SK-N-MC (cell line): ENCODE results near the gene SYCE3.

ENCODE experiments used
- DNase-seq: peaks from one replicate; pipeline ENCODE4 v3.0.0-alpha.2; 2011; ENCODE audit warnings: low read depth, low spot score
- H3K27ac ChIP-seq: fragments of 200-600 bp; sonication (generic); 2 replicates; pipeline ENCODE4 v1.5.1; 2016; ENCODE audit warnings: mixed run types
- H3K36me3 ChIP-seq: fragments of 200-600 bp; sonication (generic); 2 replicates; pipeline ENCODE4 v1.6.1; 2017; ENCODE audit warnings: antibody characterized with exemption, low read length, mixed read lengths; ENCODE audit not compliant: insufficient read depth
- H3K4me3 ChIP-seq: fragments of 200-600 bp; sonication (generic); 2 replicates; pipeline ENCODE4 v1.5.1; 2016
- H3K9ac ChIP-seq: fragments of 200-600 bp; sonication (generic); 2 replicates; pipeline ENCODE4 v1.8.0; 2017; ENCODE audit warnings: mixed run types, mixed read lengths; ENCODE audit not compliant: insufficient read length
- H3K9me3 ChIP-seq: fragments of 200-600 bp; sonication (generic); 2 replicates; pipeline ENCODE4 v1.6.1; 2017; ENCODE audit warnings: low read depth, mild to moderate bottlenecking, antibody characterized with exemption, low read length, moderate library complexity, mixed read lengths
- EZH2 ChIP-seq: fragments of 200-600 bp; sonication (generic); IDR thresholded peaks from one replicate; pipeline ENCODE4 v1.6.1; 2017; ENCODE audit warnings: antibody characterized with exemption
- FOXP2 ChIP-seq: optimal IDR thresholded peaks from 2 replicates; pipeline ENCODE3; 2011; ENCODE audit warnings: mild to moderate bottlenecking, moderate library complexity; ENCODE audit not compliant: insufficient read depth; ENCODE audit errors: extremely low read length, control extremely low read depth
- POLR2AphosphoS5 ChIP-seq: IDR thresholded peaks from 2 replicates; pipeline ENCODE4 v1.6.1; 2012; ENCODE audit warnings: mild to moderate bottlenecking, low read depth, low read length, borderline replicate concordance

The SYCE3 gene

GRCh38 chr22:50507421-50507990 is 55.2 kb downstream of the SYCE3 start, which contains the start of gene LMF2:
LMF2 (minus strand) TSS chr22:50507702; CDS start chr22:50507675, 27 bp downstream.
- Histone ChIP-seq H3K27ac (peak within 1 kb of the TSS; percentile 90), H3K9ac (peak within 1 kb of the TSS; percentile 94), H3K9me3 (no peaks in the 10 kb centered on the region), H3K36me3 (peaks cover 16% of the 10 kb centered on the region; the same call in 1 of the 2 replicates), H3K4me3 (peak within 1 kb of the TSS; percentile 98)
- DNase-seq = no peak
- TF ChIP-seq POLR2AphosphoS5 (peak; percentile 59; the same call in 1 of the 2 replicates), EZH2 (no peak), FOXP2 (no peak)

DNA sequence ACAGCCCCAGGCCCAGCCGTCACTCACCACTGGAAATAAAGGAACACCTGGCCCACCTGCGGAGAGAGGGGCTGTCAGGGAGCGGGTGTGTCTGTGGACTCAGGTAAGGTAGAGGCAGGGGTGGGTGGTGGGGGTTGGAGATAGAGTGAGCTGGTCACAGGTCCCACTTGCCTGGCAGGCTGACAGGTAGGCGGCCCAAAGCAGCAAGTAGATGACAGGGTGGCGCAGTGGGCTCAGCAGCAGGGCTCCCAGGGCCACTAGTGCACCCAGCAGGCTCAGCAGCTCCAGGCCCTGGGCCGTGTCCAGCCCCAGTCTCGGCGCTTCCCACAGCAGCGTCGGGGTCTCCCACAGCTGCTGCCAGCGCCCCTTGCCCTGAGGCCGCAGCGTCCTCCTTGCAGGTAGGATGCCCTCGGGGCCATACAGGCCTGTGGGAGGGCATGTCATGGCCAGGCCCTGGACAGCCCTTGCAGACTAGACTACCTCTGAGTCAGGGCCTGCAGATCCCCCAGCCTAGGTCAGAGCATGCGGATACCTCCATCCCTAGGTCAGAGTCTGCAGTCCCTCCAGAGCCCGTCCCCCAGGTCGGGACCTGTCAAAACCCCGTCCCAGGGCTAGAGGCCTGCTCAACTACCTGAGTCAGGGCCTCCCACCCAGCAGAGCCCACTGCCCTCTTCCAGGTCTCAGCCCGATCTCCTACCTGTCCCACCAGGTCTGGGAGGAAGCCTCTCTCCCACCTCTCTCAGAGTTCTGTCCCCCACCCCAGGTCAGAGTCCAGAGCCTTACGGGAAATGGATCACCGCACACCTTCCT is 55.9 kb downstream of the SYCE3 start:
- H3K27ac ChIP-seq = peak overlapping the region; percentile 54; the same call in 1 of the 2 replicates
- no peaks in the 10 kb centered on the region for H3K9me3 ChIP-seq
- DNase-seq = no peak
- TF ChIP-seq POLR2AphosphoS5 = no peak
- TF ChIP-seq EZH2 = no peak
- H3K4me3 ChIP-seq = peak overlapping the region; percentile 98
- peak overlapping the region; percentile 94 for H3K9ac ChIP-seq
- H3K36me3 ChIP-seq = peaks cover 10% of the 10 kb centered on the region; the same call in 1 of the 2 replicates

DNA sequence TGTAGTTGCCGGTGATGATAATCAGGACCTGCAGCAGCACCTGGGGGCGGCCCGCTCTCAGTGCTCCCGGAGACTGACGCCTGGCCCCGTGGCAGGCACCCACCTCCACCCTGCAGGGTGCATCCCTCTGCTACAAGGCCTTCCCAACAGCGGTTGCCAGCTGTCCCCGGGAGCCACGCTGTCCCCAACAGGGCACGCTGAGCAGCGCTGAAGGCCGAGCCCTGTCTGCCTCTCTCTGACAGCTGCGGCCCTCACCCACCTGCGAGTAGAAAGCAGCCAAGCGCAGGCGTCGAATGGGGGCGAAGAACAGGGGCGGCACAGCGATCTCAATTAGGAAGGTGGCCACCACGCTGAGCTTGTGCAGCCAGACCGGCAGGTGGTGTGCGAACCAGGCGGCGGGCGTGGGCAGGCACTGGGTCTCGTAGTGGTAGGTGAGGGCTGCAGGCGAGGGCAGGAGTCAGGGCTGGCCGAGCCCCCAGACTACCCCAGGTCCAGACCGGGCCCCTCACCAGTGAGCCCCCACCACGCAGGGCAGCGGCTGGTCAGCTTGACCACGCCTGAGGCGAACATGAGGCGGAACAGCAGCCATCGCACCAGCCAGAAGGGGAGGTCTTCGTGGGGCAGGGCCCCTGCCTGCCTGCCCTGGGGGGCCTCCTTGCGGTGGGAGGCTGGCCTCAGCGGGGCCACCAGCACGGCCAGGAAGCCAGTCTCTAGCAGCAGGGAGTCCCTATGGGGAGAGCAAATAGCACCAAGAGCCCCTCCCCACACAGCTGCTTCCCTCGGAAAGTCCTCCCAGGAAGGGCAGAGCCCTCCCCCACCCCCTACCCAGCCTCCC is 56.7 kb downstream of the SYCE3 start:
- H3K9me3 ChIP-seq = no peaks in the 10 kb centered on the region
- peak overlapping the region; percentile 94 for H3K9ac ChIP-seq
- peaks cover 10% of the 10 kb centered on the region; the same call in 1 of the 2 replicates for H3K36me3 ChIP-seq
- peak overlapping the region; percentile 98 for H3K4me3 ChIP-seq
- TF ChIP-seq FOXP2 (no peak), EZH2 (no peak), POLR2AphosphoS5 (no peak)
- H3K27ac ChIP-seq = no peak overlapping the region
- DNase-seq = no peak

DNA sequence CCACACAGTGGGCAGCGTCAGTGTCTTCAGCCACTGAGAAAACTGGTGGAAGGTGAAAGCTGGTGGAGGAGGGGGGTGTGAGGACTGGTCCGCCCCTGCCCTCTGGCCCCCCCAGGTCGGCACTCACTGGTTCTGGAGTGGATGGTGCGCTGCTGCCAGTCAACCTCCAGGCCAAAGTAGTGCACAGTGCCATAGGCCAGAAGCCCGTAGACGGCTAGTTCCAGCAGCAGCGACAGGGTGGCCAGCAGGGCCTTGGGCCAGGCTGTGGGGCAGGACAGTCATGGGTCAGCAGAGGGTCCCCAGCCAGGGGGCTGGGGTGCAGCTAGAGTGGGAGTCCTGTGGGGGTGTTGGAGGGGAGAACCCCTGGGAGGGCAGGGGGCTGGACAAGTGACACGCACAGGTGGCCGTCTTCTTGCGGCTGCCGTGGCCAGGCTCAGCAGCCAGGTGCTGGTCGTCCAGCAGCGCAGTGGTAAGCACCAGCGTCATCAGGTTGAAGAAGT is 57.4 kb downstream of the SYCE3 start:
- H3K9me3 ChIP-seq = no peaks in the 10 kb centered on the region
- DNase-seq = no peak
- no peak overlapping the region for H3K27ac ChIP-seq
- no peak overlapping the region for H3K4me3 ChIP-seq
- H3K9ac ChIP-seq = no peak overlapping the region
- H3K36me3 ChIP-seq = peaks cover 10% of the 10 kb centered on the region; the same call in 1 of the 2 replicates
- TF ChIP-seq FOXP2 (no peak), EZH2 (no peak), POLR2AphosphoS5 (no peak)

DNA sequence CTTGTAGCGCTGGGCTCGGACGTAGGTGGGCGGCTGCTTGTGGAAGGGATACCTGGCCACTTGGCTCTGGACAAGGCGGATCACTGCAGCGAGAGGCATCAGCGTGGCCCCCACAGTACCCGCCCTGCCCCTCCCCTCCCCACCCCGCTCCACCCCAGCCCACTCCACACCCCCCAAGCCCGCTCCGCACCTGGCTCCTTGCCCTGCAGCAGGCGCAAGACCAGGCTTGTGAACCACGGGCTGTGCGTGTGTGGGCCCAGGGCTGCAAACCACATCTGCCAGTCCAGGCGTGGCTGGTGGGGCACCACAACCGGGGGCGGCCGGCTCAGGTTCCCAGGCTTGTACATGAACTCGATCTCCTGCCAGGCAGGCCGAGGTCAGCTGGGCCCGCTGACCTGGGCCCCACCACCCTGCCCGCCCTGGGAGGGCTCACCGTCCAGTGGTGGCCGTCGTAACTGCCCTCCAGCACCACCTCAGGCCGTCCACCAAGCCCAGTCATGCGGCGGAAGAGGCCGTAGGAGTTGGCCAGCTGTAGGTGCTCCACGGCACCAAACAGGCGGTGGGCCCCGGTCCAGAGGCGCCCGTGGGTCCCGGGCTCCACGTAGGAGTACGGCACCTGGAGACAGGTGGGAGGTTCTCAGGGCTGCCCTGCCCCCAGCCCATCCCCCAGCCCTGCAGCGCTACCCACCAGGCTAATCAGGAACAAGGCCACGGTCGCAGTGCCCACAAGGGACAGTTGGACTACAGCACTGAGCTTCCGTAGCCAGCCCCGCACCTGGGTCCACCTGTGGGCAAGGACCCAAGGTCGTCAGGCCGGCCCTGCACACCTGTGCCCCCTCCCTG is 58.1 kb downstream of the SYCE3 start:
- no peak overlapping the region for H3K9ac ChIP-seq
- no peak overlapping the region for H3K27ac ChIP-seq
- peaks cover 10% of the 10 kb centered on the region; the same call in 1 of the 2 replicates for H3K36me3 ChIP-seq
- no peak for DNase-seq
- no peak for TF ChIP-seq FOXP2
- TF ChIP-seq POLR2AphosphoS5 = no peak
- no peak for TF ChIP-seq EZH2
- no peak overlapping the region for H3K4me3 ChIP-seq
- H3K9me3 ChIP-seq = no peaks in the 10 kb centered on the region

- H3K4me3 ChIP-seq = no peak overlapping the region
- no peak overlapping the region for H3K9ac ChIP-seq
- DNase-seq = no peak
- TF ChIP-seq FOXP2 (no peak), POLR2AphosphoS5 (no peak), EZH2 (no peak)
- H3K27ac ChIP-seq = no peak overlapping the region
- no peaks in the 10 kb centered on the region for H3K9me3 ChIP-seq
- H3K36me3 ChIP-seq = peaks cover 10% of the 10 kb centered on the region; the same call in 1 of the 2 replicates
Measured at GRCh38 chr22:50503475-50504145, 59.1 kb downstream of the SYCE3 start.
